IMR-90 (cell line): ENCODE data around the gene ANKRD31. TPM values are rescaled to one million over a fixed set of nuclear protein-coding genes. Genes with fewer than 3 reads are reported as not detected.

ENCODE experiments used
- ATAC-seq: fragments of 200-7000 bp; cut with Tn5 transposase; 2 replicates; pipeline ENCODE4 v1.9.1; 2020; ENCODE audit warnings: low read depth, mild to moderate bottlenecking, moderate library complexity
- BruUV-seq: library from RNA; stranded (reverse); fragments of 400-500 nt; replicated peaks from 2 replicates; lab custom pipeline; 2021; lab: Mats Ljungman, UMichigan
- CTCF ChIA-PET: fragments of 300-600 bp; formaldehyde crosslinking; extraction: SDS; loops from one replicate; lab custom pipeline; 2021; ENCODE audit warnings: antibody characterized with exemption; lab: Yijun Ruan, JAX
- POLR2A ChIA-PET: fragments of 300-600 bp; sonication (Branson Sonifier 250); formaldehyde crosslinking; loops from one replicate; lab custom pipeline; 2022; ENCODE audit warnings: antibody characterized with exemption; ENCODE audit not compliant: unreplicated experiment; lab: Charles Lee
- DNase-seq: peaks from one replicate; pipeline ENCODE4 v3.0.0; 2013
- H2AFZ ChIP-seq: replicated peaks from 2 replicates; pipeline ENCODE3; 2013; ENCODE audit warnings: low read length, mild to moderate bottlenecking; ENCODE audit not compliant: poor library complexity
- H2AK5ac ChIP-seq: 2 replicates; pipeline ENCODE4 v1.6.1; 2013; ENCODE audit warnings: low read depth, low read length, inconsistent platforms
- H2AK9ac ChIP-seq: replicated peaks from 2 replicates; pipeline ENCODE3; 2013; ENCODE audit warnings: mild to moderate bottlenecking, low read depth, low read length, moderate library complexity; ENCODE audit not compliant: poor library complexity
- H2BK120ac ChIP-seq: 2 replicates; pipeline ENCODE4 v1.6.1; 2013; ENCODE audit warnings: low read depth, low read length, inconsistent platforms
- H2BK15ac ChIP-seq: 3 replicates; pipeline ENCODE4 v1.6.1; 2013; ENCODE audit warnings: low read depth, low read length, inconsistent platforms
- H2BK20ac ChIP-seq: 2 replicates; pipeline ENCODE4 v1.6.1; 2013; ENCODE audit warnings: low read depth, mild to moderate bottlenecking, inconsistent platforms, low read length, moderate library complexity
- H2BK5ac ChIP-seq: 2 replicates; pipeline ENCODE4 v1.6.1; 2013; ENCODE audit warnings: mild to moderate bottlenecking, low read depth, low read length, inconsistent platforms; ENCODE audit not compliant: poor library complexity, severe bottlenecking
- H3K14ac ChIP-seq: replicated peaks from 2 replicates; pipeline ENCODE4 v1.6.1; 2013; ENCODE audit warnings: low read depth, low read length, inconsistent platforms
- H3K18ac ChIP-seq: 2 replicates; pipeline ENCODE4 v1.6.1; 2013; ENCODE audit warnings: low read depth, low read length, control low read depth
- H3K23ac ChIP-seq: 2 replicates; pipeline ENCODE4 v1.6.1; 2013; ENCODE audit warnings: low read depth, low read length, inconsistent platforms
- H3K27ac ChIP-seq: 2 replicates; pipeline ENCODE4 v1.5.1; 2013; ENCODE audit warnings: mild to moderate bottlenecking, control low read depth, low read length; ENCODE audit not compliant: insufficient read depth
- H3K27me3 ChIP-seq: 2 replicates; pipeline ENCODE4 v1.6.1; 2013; ENCODE audit warnings: low read length; ENCODE audit not compliant: control insufficient read depth, insufficient read depth
- H3K36me3 ChIP-seq: 2 replicates; pipeline ENCODE4 v1.6.1; 2013; ENCODE audit warnings: low read length, mixed read lengths; ENCODE audit not compliant: control insufficient read depth, insufficient read depth
- H3K4ac ChIP-seq: 2 replicates; pipeline ENCODE4 v1.6.1; 2013; ENCODE audit warnings: low read depth, low read length, inconsistent platforms
- H3K4me1 ChIP-seq: 2 replicates; pipeline ENCODE4 v1.6.1; 2013; ENCODE audit warnings: low read length, mixed read lengths; ENCODE audit not compliant: control insufficient read depth, insufficient read depth
- H3K4me2 ChIP-seq: 2 replicates; pipeline ENCODE4 v1.6.1; 2013; ENCODE audit warnings: low read depth, mild to moderate bottlenecking, control low read depth, low read length, moderate library complexity
- H3K4me3 ChIP-seq: 2 replicates; pipeline ENCODE4 v1.5.1; 2013; ENCODE audit warnings: low read depth, mild to moderate bottlenecking, control low read depth, low read length, moderate library complexity; ENCODE audit not compliant: insufficient read depth
- H3K56ac ChIP-seq: 2 replicates; pipeline ENCODE4 v1.6.1; 2013; ENCODE audit warnings: low read length, inconsistent platforms; ENCODE audit not compliant: insufficient read depth; ENCODE audit errors: extremely low read depth
- H3K79me1 ChIP-seq, 2 experiments: 2 replicates each; pipeline ENCODE4 v1.6.1; 2013; ENCODE audit warnings: low read length in 2 of 2, inconsistent platforms in 1 of 2, low read depth in 1 of 2
- H3K9ac ChIP-seq: 2 replicates; pipeline ENCODE4 v1.6.1; 2013; ENCODE audit warnings: low read depth, low read length, control low read depth
- H3K9me1 ChIP-seq: 2 replicates; pipeline ENCODE4 v1.6.1; 2013; ENCODE audit warnings: low read length, inconsistent platforms; ENCODE audit not compliant: insufficient read depth
- H3K9me3 ChIP-seq: 2 replicates; pipeline ENCODE4 v1.6.1; 2013; ENCODE audit warnings: low read length; ENCODE audit not compliant: control insufficient read depth, insufficient read depth
- H4K20me1 ChIP-seq: 2 replicates; pipeline ENCODE4 v1.6.1; 2013; ENCODE audit warnings: low read length, inconsistent platforms; ENCODE audit not compliant: insufficient read depth
- H4K5ac ChIP-seq: 2 replicates; pipeline ENCODE4 v1.6.1; 2013; ENCODE audit warnings: mild to moderate bottlenecking, low read depth, low read length, control low read depth
- H4K8ac ChIP-seq, 2 experiments: 2 replicates each; pipeline ENCODE4 v1.6.1; 2013; ENCODE audit warnings: low read depth in 2 of 2, low read length in 2 of 2, control low read depth in 1 of 2, inconsistent platforms in 1 of 2
- H4K91ac ChIP-seq: 2 replicates; pipeline ENCODE4 v1.6.1; 2013; ENCODE audit warnings: low read depth, low read length, inconsistent platforms; ENCODE audit not compliant: insufficient read depth
- CHD1 ChIP-seq: IDR thresholded peaks from 2 replicates; pipeline ENCODE4 v1.6.1; 2012; ENCODE audit warnings: low read depth, low read length, improper control_type of control experiment
- ELK1 ChIP-seq: fragments of 150-350 bp; IDR thresholded peaks from 2 replicates; pipeline ENCODE4 v1.6.1; 2016; ENCODE audit warnings: low read depth, mild to moderate bottlenecking, low read length, moderate library complexity, borderline replicate concordance
- MAZ ChIP-seq: IDR thresholded peaks from 2 replicates; pipeline ENCODE4 v1.6.1; 2012; ENCODE audit warnings: low read depth, mild to moderate bottlenecking, low read length, improper control_type of control experiment, moderate library complexity, borderline replicate concordance
- RFX5 ChIP-seq: IDR thresholded peaks from 2 replicates; pipeline ENCODE4 v1.8.0; 2012; ENCODE audit warnings: low read depth, mild to moderate bottlenecking, low read length, moderate library complexity
- SMC3 ChIP-seq: fragments of 150-350 bp; IDR thresholded peaks from 2 replicates; pipeline ENCODE4 v1.6.1; 2016; ENCODE audit warnings: low read depth, mild to moderate bottlenecking, antibody characterized with exemption, low read length, moderate library complexity
- WGBS, 2 experiments: methylation state at CpG; one replicate each; pipeline versions ENCODE4 v1.1.5 to v1.1.7; 2013; ENCODE audit warnings: missing lambda C conversion rate in 2 of 2; ENCODE audit not compliant: insufficient read length in 1 of 2; ENCODE audit errors: extremely low coverage in 2 of 2; 5-methylcytosine and 5-hydroxymethylcytosine counted together
- dilution Hi-C: fragments of 300-500 bp; cut with HindIII; formaldehyde crosslinking; loops from one replicate; pipeline ENCODE4 v1.14.3; 2018; ENCODE audit warnings: low sequenced_read_pairs; ENCODE audit not compliant: unreplicated experiment
- in situ Hi-C: fragments of 300-500 bp; cut with MboI; formaldehyde crosslinking; loops from 3 replicates; pipeline ENCODE4 v1.14.3; 2019; ENCODE audit warnings: low sequenced_read_pairs, inconsistent platforms, mixed read lengths
- intact Hi-C: fragments of 100-400 bp; cut with micrococcal nuclease; formaldehyde crosslinking; loops from 2 replicates; pipeline ENCODE4 v1.10.0; 2022
- polyA plus RNA-seq, 3 experiments: library from polyadenylated mRNA; depleted of rRNA; stranded (reverse); fragments of >200 nt; gene quantifications; 2 replicates each; pipeline ENCODE4 v1.2.3, GENCODE V29; 2012; ENCODE audit warnings: low replicate concordance in 1 of 3
- total RNA-seq: library from RNA; depleted of rRNA; stranded (reverse); fragments of >200 nt; gene quantifications from 2 replicates; pipeline ENCODE4 v1.2.3, GENCODE V29; 2012

Gene ANKRD31
- total and polyA plus RNA-seq, 2 of the 4 experiments (the other 2 are of a cell fraction) = under 0.01 to 0.02 TPM

GRCh38 chr5:75067434-75067833, 169.2 kb downstream of the ANKRD31 start:
- Histone ChIP-seq H3K4ac (no peak overlapping the region), H3K36me3 (no peaks in the 10 kb centered on the region), H3K79me1 (no peaks in the 10 kb centered on the region), H3K4me1 (no peaks in the 10 kb centered on the region), H4K8ac (no peak overlapping the region), H3K27me3 (peaks cover 2% of the 10 kb centered on the region; the same call in 1 of the 2 replicates), H2AK9ac (no peak overlapping the region), H2BK15ac (no peak overlapping the region), H2AFZ (no peak overlapping the region), H3K23ac (no peak overlapping the region), H2BK5ac (no peak overlapping the region), H3K9me1 (no peaks in the 10 kb centered on the region), H2BK20ac (no peak overlapping the region), H3K27ac (no peak overlapping the region), H3K14ac (no peak overlapping the region), H3K56ac (no peak overlapping the region), H3K9ac (no peak overlapping the region), H4K91ac (no peak overlapping the region), H4K5ac (no peak overlapping the region), H2BK120ac (no peak overlapping the region), H3K9me3 (no peaks in the 10 kb centered on the region), H4K20me1 (no peaks in the 10 kb centered on the region), H3K4me3 (no peak overlapping the region), H3K4me2 (no peak overlapping the region), H3K18ac (no peak overlapping the region), H2AK5ac (no peak overlapping the region)
- POLR2A ChIA-PET = interaction anchor here (0.5 kb wide), 1 partner anchor 12 kb away, joined by 6 read pairs; no protein-coding TSS in a partner anchor
- WGBS, 2 experiments = no CpG with 5 or more reads among the region's 3 CpGs
- intact Hi-C loops = no loop called here
- BruUV-seq = no TSS peak
- no peak for TF ChIP-seq MAZ
- TF ChIP-seq CHD1 = no peak
- no peak for TF ChIP-seq RFX5
- no peak for TF ChIP-seq ELK1
- no peak for TF ChIP-seq SMC3
- DNase-seq = no peak
- in situ Hi-C loops = no loop called here
- no peak for ATAC-seq
- dilution Hi-C loops = no loop called here
- CTCF ChIA-PET = no interaction called here
